H9 (cell line): ENCODE results near the gene SKIDA1. TPM values are rescaled to one million over a fixed set of nuclear protein-coding genes. Genes with fewer than 3 reads are reported as not detected.
A peak's percentile ranks its signal among the peaks of the same experiment; 100 is the strongest.

ENCODE experiments used
- DNase-seq: peaks from one replicate; pipeline ENCODE4 v3.0.0-alpha.2; 2017
- H2AFZ ChIP-seq: one replicate; pipeline ENCODE4 v1.6.1; 2013; ENCODE audit warnings: mild to moderate bottlenecking, low read length, control low read depth, moderate library complexity
- H2AK5ac ChIP-seq: 2 replicates; pipeline ENCODE4 v1.6.1; 2013; ENCODE audit warnings: low read length, control low read depth, mixed read lengths; ENCODE audit not compliant: insufficient read length
- H2BK120ac ChIP-seq: one replicate; pipeline ENCODE4 v1.6.1; 2013; ENCODE audit warnings: low read depth, mild to moderate bottlenecking, low read length, control low read depth, inconsistent platforms; ENCODE audit not compliant: poor library complexity, severe bottlenecking
- H2BK12ac ChIP-seq: 2 replicates; pipeline ENCODE4 v1.6.1; 2013; ENCODE audit warnings: low read length, control low read depth, mixed read lengths, low read depth; ENCODE audit not compliant: insufficient read length
- H2BK15ac ChIP-seq: 2 replicates; pipeline ENCODE4 v1.6.1; 2013; ENCODE audit warnings: low read depth, low read length, control low read depth
- H2BK20ac ChIP-seq: one replicate; pipeline ENCODE4 v1.6.1; 2013; ENCODE audit warnings: low read depth, mild to moderate bottlenecking, low read length, control low read depth, inconsistent platforms; ENCODE audit not compliant: poor library complexity, severe bottlenecking
- H2BK5ac ChIP-seq: 2 replicates; pipeline ENCODE4 v1.6.1; 2013; ENCODE audit warnings: low read length, control low read depth, mixed read lengths; ENCODE audit not compliant: insufficient read length
- H3K14ac ChIP-seq: 2 replicates; pipeline ENCODE4 v1.6.1; 2013; ENCODE audit warnings: low read length, control low read depth; ENCODE audit not compliant: insufficient read depth
- H3K18ac ChIP-seq: 2 replicates; pipeline ENCODE4 v1.6.1; 2013; ENCODE audit warnings: low read depth, mild to moderate bottlenecking, mixed read lengths, low read length, control low read depth; ENCODE audit not compliant: insufficient read length
- H3K23ac ChIP-seq: 2 replicates; pipeline ENCODE4 v1.6.1; 2013; ENCODE audit warnings: low read length, control low read depth, mixed read lengths, low read depth; ENCODE audit not compliant: insufficient read length
- H3K23me2 ChIP-seq: 2 replicates; pipeline ENCODE4 v1.6.1; 2013; ENCODE audit warnings: low read depth, mild to moderate bottlenecking, mixed read lengths, low read length, control low read depth; ENCODE audit not compliant: insufficient read length, poor library complexity, severe bottlenecking
- H3K27ac ChIP-seq: 2 replicates; pipeline ENCODE4 v1.5.1; 2013; ENCODE audit warnings: low read length, control low read depth, mixed read lengths, low read depth; ENCODE audit not compliant: insufficient read length
- H3K27me3 ChIP-seq: 2 replicates; pipeline ENCODE4 v1.6.1; 2013; ENCODE audit warnings: low read length, control low read depth, inconsistent platforms; ENCODE audit not compliant: insufficient read depth
- H3K4ac ChIP-seq: 2 replicates; pipeline ENCODE4 v1.6.1; 2013; ENCODE audit warnings: low read depth, mild to moderate bottlenecking, control low read depth, inconsistent platforms, low read length, moderate library complexity
- H3K4me1 ChIP-seq: 2 replicates; pipeline ENCODE4 v1.6.1; 2013; ENCODE audit warnings: low read length, control low read depth, inconsistent platforms; ENCODE audit not compliant: insufficient read depth
- H3K4me2 ChIP-seq: 2 replicates; pipeline ENCODE4 v1.6.1; 2013; ENCODE audit warnings: low read length, control low read depth, mixed read lengths; ENCODE audit not compliant: insufficient read length, insufficient read depth
- H3K56ac ChIP-seq: 2 replicates; pipeline ENCODE4 v1.6.1; 2013; ENCODE audit warnings: low read depth, mild to moderate bottlenecking, mixed read lengths, low read length, control low read depth; ENCODE audit not compliant: insufficient read length
- H3K79me1 ChIP-seq: 2 replicates; pipeline ENCODE4 v1.6.1; 2013; ENCODE audit warnings: low read depth, mild to moderate bottlenecking, moderate library complexity, low read length, control low read depth, inconsistent platforms; ENCODE audit not compliant: insufficient read depth, poor library complexity, severe bottlenecking
- H3K79me2 ChIP-seq: 2 replicates; pipeline ENCODE4 v1.6.1; 2013; ENCODE audit warnings: low read length, control low read depth, inconsistent platforms; ENCODE audit not compliant: insufficient read depth
- H3K9ac ChIP-seq: 2 replicates; pipeline ENCODE4 v1.6.1; 2013; ENCODE audit warnings: low read length, control low read depth, mixed read lengths; ENCODE audit not compliant: insufficient read length; ENCODE audit errors: extremely low read depth
- H3K9me3 ChIP-seq: one replicate; pipeline ENCODE4 v1.6.1; 2013; ENCODE audit warnings: low read depth, low read length, inconsistent platforms; ENCODE audit not compliant: control insufficient read depth
- H3T11ph ChIP-seq: one replicate; pipeline ENCODE4 v1.6.1; 2013; ENCODE audit warnings: mild to moderate bottlenecking, low read length, control low read depth, inconsistent platforms
- H4K20me1 ChIP-seq: one replicate; pipeline ENCODE4 v1.6.1; 2013; ENCODE audit not compliant: control insufficient read depth, insufficient read length, insufficient read depth
- H4K5ac ChIP-seq: 2 replicates; pipeline ENCODE4 v1.6.1; 2013; ENCODE audit warnings: low read depth, mild to moderate bottlenecking, mixed read lengths, low read length, control low read depth; ENCODE audit not compliant: insufficient read length
- H4K8ac ChIP-seq: replicated peaks from 2 replicates; pipeline ENCODE4 v1.6.1; 2013; ENCODE audit warnings: low read length, control low read depth, mixed read lengths, low read depth; ENCODE audit not compliant: insufficient read length
- H4K91ac ChIP-seq: 2 replicates; pipeline ENCODE4 v1.6.1; 2013; ENCODE audit warnings: low read depth, mild to moderate bottlenecking, moderate library complexity, mixed read lengths, low read length, control low read depth; ENCODE audit not compliant: insufficient read length
- H3K27ac Mint-ChIP-seq, 3 experiments: 2 replicates in 2 of 3; 3 replicates in 1 of 3; pipeline ENCODE4 v1.8.0; 2020 to 2021; ENCODE audit warnings: mixed read lengths in 3 of 3, mild to moderate bottlenecking in 1 of 3, moderate library complexity in 1 of 3
- H3K27me3 Mint-ChIP-seq: 2 replicates; pipeline ENCODE4 v1.8.0; 2021; ENCODE audit warnings: low read depth, mild to moderate bottlenecking, moderate library complexity, mixed read lengths
- H3K36me3 Mint-ChIP-seq, 3 experiments: 2 replicates in 2 of 3; 3 replicates in 1 of 3; pipeline ENCODE4 v1.8.0; 2020 to 2021; ENCODE audit warnings: low read depth in 3 of 3, mixed read lengths in 3 of 3; ENCODE audit not compliant: insufficient read depth in 1 of 3
- H3K4me1 Mint-ChIP-seq, 2 experiments: 2 replicates each; pipeline ENCODE4 v1.8.0; 2020; ENCODE audit warnings: mixed read lengths in 2 of 2
- H3K4me3 Mint-ChIP-seq, 2 experiments: 2 replicates in 1 of 2; 3 replicates in 1 of 2; pipeline ENCODE4 v1.8.0; 2020 to 2021; ENCODE audit warnings: mild to moderate bottlenecking in 2 of 2, mixed read lengths in 2 of 2, moderate library complexity in 1 of 2
- H3K9me3 Mint-ChIP-seq, 2 experiments: 2 replicates in 1 of 2; 3 replicates in 1 of 2; pipeline ENCODE4 v1.8.0; 2020; ENCODE audit warnings: mild to moderate bottlenecking in 2 of 2, mixed read lengths in 2 of 2, moderate library complexity in 1 of 2
- CTCF ChIP-seq: fragments of 200-600 bp; sonication (generic); conservative IDR thresholded peaks from 3 replicates; pipeline ENCODE4 v1.8.0; 2021; ENCODE audit warnings: antibody characterized with exemption, mild to moderate bottlenecking
- WGBS: extraction: QIAGEN DNeasy Blood & Tissue Kit; methylation state at CpG from one replicate; pipeline ENCODE4 v1.1.7; 2013; ENCODE audit warnings: missing lambda C conversion rate, low lambda C conversion rate, mixed read lengths; ENCODE audit not compliant: insufficient read length; ENCODE audit errors: extremely low coverage; 5-methylcytosine and 5-hydroxymethylcytosine counted together
- total RNA-seq: library from RNA; stranded (reverse); gene quantifications from 2 replicates; pipeline ENCODE4 v1.2.1, GENCODE V29; 2021

The SKIDA1 gene
- total RNA-seq, 1 experiment from 2014 or later, result 5.9 TPM

GRCh38 chr10:21523557-21524008 is 1.9 kb downstream of the SKIDA1 start:
- no peak overlapping the region for H3K23ac ChIP-seq
- Mint-ChIP-seq H3K27me3 (peaks cover 23% of the 10 kb centered on the region), H3K9me3 (no peaks in the 10 kb centered on the region; a peak in 2 of 5 replicates), H3K4me3 (peak overlapping the region; percentile 77 to 88), H3K36me3 (no peaks in the 10 kb centered on the region; a peak in 1 of 7 replicates), H3K4me1 (peaks cover 64 to 66% of the 10 kb centered on the region in 2 experiments), H3K27ac (peak overlapping the region; percentile 93 to 99 (median 94))
- no peak overlapping the region for H3K56ac ChIP-seq
- no peak for DNase-seq
- H2BK120ac ChIP-seq, result no peak overlapping the region
- no peak overlapping the region for H2BK5ac ChIP-seq
- H3T11ph ChIP-seq, result no peak overlapping the region
- TF ChIP-seq CTCF, result no peak
- peaks cover 32% of the 10 kb centered on the region for H3K23me2 ChIP-seq
- peak overlapping the region; percentile 1 for H3K9ac ChIP-seq
- H2BK12ac ChIP-seq, result no peak overlapping the region
- no peak overlapping the region for H3K4ac ChIP-seq
- 0 out of 2 replicates have a peak, but pooled peaks cover 5% of the 10 kb centered on the region for H3K4me1 ChIP-seq
- no peak overlapping the region for H2AK5ac ChIP-seq
- no peak overlapping the region for H3K27ac ChIP-seq
- H2BK15ac ChIP-seq, result no peak overlapping the region
- no peaks in the 10 kb centered on the region for H4K20me1 ChIP-seq
- peak overlapping the region; percentile 91 for H3K4me2 ChIP-seq
- no peaks in the 10 kb centered on the region for H3K79me1 ChIP-seq
- no peak overlapping the region for H2BK20ac ChIP-seq
- no peak overlapping the region for H4K8ac ChIP-seq
- no peak overlapping the region for H3K14ac ChIP-seq
- H4K91ac ChIP-seq, result no peak overlapping the region
- H2AFZ ChIP-seq, result no peak overlapping the region
- WGBS, result no CpG with 5 or more reads among the region's 3 CpGs
- peaks cover 7% of the 10 kb centered on the region; the same call in 1 of the 2 replicates for H3K27me3 ChIP-seq
- no peaks in the 10 kb centered on the region for H3K79me2 ChIP-seq
- H3K9me3 ChIP-seq, result no peaks in the 10 kb centered on the region
- no peak overlapping the region for H3K18ac ChIP-seq
- no peak overlapping the region for H4K5ac ChIP-seq
